Prostate gland (tissue), 2 donors: ENCODE results near the gene CD9.

ENCODE experiments used
- POLR2A ChIP-seq: fragments of 450-650 bp; IDR thresholded peaks from one replicate; pipeline ENCODE4 v1.6.1; 2016; ENCODE audit warnings: antibody characterized with exemption, mild to moderate bottlenecking
- POLR2AphosphoS5 ChIP-seq: sonication (generic); formaldehyde crosslinking; IDR thresholded peaks from one replicate; pipeline ENCODE4 v1.6.1; 2017; ENCODE audit warnings: antibody characterized with exemption
- TF ChIP-seq, protein P1 (sequence below), 4 experiments: fragments of 200-600 bp in 2 of 4; fragments of 450-650 bp in 2 of 4; sonication (generic) in 2 of 4; IDR thresholded peaks; 1 replicate in 3 of 4; 2 replicates in 1 of 4; pipeline ENCODE4 v1.5.1; 2016 to 2019; ENCODE audit warnings: antibody characterized with exemption in 4 of 4, mild to moderate bottlenecking in 2 of 4, moderate library complexity in 2 of 4

DNA sequence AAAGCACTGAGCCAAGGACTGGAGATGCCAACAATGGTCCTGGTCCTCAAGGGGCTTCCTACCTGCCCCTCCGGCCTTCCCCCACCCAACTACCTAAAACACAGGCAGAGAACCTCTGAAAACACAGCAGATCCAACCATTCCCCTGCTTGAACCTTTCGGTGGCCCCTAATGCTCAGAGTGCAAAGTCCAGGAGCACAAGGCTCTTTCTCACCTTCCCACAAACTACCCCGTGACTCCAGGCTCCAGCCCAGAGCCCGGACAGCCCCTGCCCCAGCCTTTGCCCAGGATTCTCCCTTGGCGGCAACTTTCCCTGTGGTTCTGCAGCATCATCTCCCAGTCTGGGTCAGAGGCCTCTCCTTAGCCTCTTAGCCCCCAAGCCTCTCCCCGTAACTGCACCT lies 1.6 kb upstream of the CD9 start:
- TF ChIP-seq, protein P1, sequence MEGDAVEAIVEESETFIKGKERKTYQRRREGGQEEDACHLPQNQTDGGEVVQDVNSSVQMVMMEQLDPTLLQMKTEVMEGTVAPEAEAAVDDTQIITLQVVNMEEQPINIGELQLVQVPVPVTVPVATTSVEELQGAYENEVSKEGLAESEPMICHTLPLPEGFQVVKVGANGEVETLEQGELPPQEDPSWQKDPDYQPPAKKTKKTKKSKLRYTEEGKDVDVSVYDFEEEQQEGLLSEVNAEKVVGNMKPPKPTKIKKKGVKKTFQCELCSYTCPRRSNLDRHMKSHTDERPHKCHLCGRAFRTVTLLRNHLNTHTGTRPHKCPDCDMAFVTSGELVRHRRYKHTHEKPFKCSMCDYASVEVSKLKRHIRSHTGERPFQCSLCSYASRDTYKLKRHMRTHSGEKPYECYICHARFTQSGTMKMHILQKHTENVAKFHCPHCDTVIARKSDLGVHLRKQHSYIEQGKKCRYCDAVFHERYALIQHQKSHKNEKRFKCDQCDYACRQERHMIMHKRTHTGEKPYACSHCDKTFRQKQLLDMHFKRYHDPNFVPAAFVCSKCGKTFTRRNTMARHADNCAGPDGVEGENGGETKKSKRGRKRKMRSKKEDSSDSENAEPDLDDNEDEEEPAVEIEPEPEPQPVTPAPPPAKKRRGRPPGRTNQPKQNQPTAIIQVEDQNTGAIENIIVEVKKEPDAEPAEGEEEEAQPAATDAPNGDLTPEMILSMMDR (IDR thresholded peaks at IDR 0.05) = no peak
- TF ChIP-seq POLR2A (no peak), POLR2AphosphoS5 (no peak)
